HEK293 (cell line): ENCODE measurements around the gene COX11.

Experiments
- AEBP2 ChIP-seq: fragments of 450-650 bp; formaldehyde crosslinking; IDR thresholded peaks from 2 replicates; pipeline ENCODE4 v1.5.1; 2016; ENCODE audit warnings: missing biosample characterization, missing genetic modification characterization, borderline replicate concordance
- ATF2 ChIP-seq: fragments of 450-650 bp; formaldehyde crosslinking; IDR thresholded peaks from 2 replicates; pipeline ENCODE4 v1.5.1; 2016; ENCODE audit warnings: missing biosample characterization, missing genetic modification characterization, low read depth
- CTCF ChIP-seq: fragments of 450-650 bp; formaldehyde crosslinking; IDR thresholded peaks from 2 replicates; pipeline ENCODE4 v1.5.1; 2016; ENCODE audit warnings: missing biosample characterization, missing genetic modification characterization
- KLF8 ChIP-seq: fragments of 450-650 bp; formaldehyde crosslinking; IDR thresholded peaks from 2 replicates; pipeline ENCODE4 v1.5.1; 2016; ENCODE audit warnings: missing biosample characterization, missing genetic modification characterization
- KLF9 ChIP-seq: fragments of 450-650 bp; formaldehyde crosslinking; IDR thresholded peaks from 2 replicates; pipeline ENCODE4 v1.5.1; 2016; ENCODE audit warnings: missing biosample characterization, missing genetic modification characterization, low read depth
- PATZ1 ChIP-seq: fragments of 450-650 bp; formaldehyde crosslinking; IDR thresholded peaks from 2 replicates; pipeline ENCODE4 v1.5.1; 2016; ENCODE audit warnings: missing biosample characterization, missing genetic modification characterization
- PBX3 ChIP-seq: sonication (generic); formaldehyde crosslinking; IDR thresholded peaks from 2 replicates; pipeline ENCODE4 v1.8.1; 2022; ENCODE audit warnings: mild to moderate bottlenecking, moderate library complexity, missing genetic modification reagents
- PRDM1 ChIP-seq: fragments of 450-650 bp; formaldehyde crosslinking; IDR thresholded peaks from 2 replicates; pipeline ENCODE4; 2016; ENCODE audit warnings: missing biosample characterization, missing genetic modification characterization
- SP3 ChIP-seq: fragments of 450-650 bp; formaldehyde crosslinking; IDR thresholded peaks from 2 replicates; pipeline ENCODE4 v1.5.1; 2016; ENCODE audit warnings: missing biosample characterization, missing genetic modification characterization
- ZBTB8A ChIP-seq: fragments of 450-650 bp; formaldehyde crosslinking; IDR thresholded peaks from 2 replicates; pipeline ENCODE4 v1.5.1; 2016; ENCODE audit warnings: missing biosample characterization, missing genetic modification characterization
- ZFHX2 ChIP-seq: fragments of 450-650 bp; formaldehyde crosslinking; conservative IDR thresholded peaks from 2 replicates; pipeline ENCODE4 v1.5.1; 2016; ENCODE audit warnings: missing biosample characterization, missing genetic modification characterization
- ZFP3 ChIP-seq: fragments of 450-650 bp; formaldehyde crosslinking; IDR thresholded peaks from 2 replicates; pipeline ENCODE4 v1.5.1; 2016; ENCODE audit warnings: low read depth, missing biosample characterization, missing genetic modification characterization
- ZNF140 ChIP-seq: fragments of 450-650 bp; formaldehyde crosslinking; IDR thresholded peaks from 2 replicates; pipeline ENCODE4 v1.5.1; 2016; ENCODE audit warnings: missing biosample characterization, missing genetic modification characterization
- ZNF146 ChIP-seq: fragments of 450-650 bp; formaldehyde crosslinking; IDR thresholded peaks from 2 replicates; pipeline ENCODE4 v1.5.1; 2016; ENCODE audit warnings: missing biosample characterization, missing genetic modification characterization
- ZNF184 ChIP-seq: fragments of 450-650 bp; IDR thresholded peaks from 2 replicates; pipeline ENCODE4 v1.5.1; 2018; ENCODE audit warnings: missing biosample characterization, mild to moderate bottlenecking, missing genetic modification characterization
- ZNF335 ChIP-seq: fragments of 450-650 bp; formaldehyde crosslinking; conservative IDR thresholded peaks from 2 replicates; pipeline ENCODE4 v1.5.1; 2016; ENCODE audit warnings: missing biosample characterization, missing genetic modification characterization
- ZNF394 ChIP-seq: fragments of 450-650 bp; formaldehyde crosslinking; IDR thresholded peaks from 2 replicates; pipeline ENCODE4 v1.5.1; 2016; ENCODE audit warnings: missing biosample characterization, missing genetic modification characterization, mild to moderate bottlenecking, moderate library complexity, borderline replicate concordance
- ZNF404 ChIP-seq: fragments of 450-650 bp; formaldehyde crosslinking; IDR thresholded peaks from 2 replicates; pipeline ENCODE4 v1.5.1; 2017; ENCODE audit warnings: missing biosample characterization, missing genetic modification characterization
- ZNF423 ChIP-seq: fragments of 450-650 bp; formaldehyde crosslinking; IDR thresholded peaks from 2 replicates; pipeline ENCODE4 v1.5.1; 2016; ENCODE audit warnings: missing biosample characterization, missing genetic modification characterization
- ZNF449 ChIP-seq: fragments of 450-650 bp; formaldehyde crosslinking; IDR thresholded peaks from 2 replicates; pipeline ENCODE4 v1.5.1; 2017; ENCODE audit warnings: missing biosample characterization, mild to moderate bottlenecking, missing genetic modification characterization, moderate library complexity
- ZNF501 ChIP-seq: fragments of 450-650 bp; formaldehyde crosslinking; IDR thresholded peaks from 2 replicates; pipeline ENCODE4 v1.5.1; 2016; ENCODE audit warnings: missing biosample characterization, missing genetic modification characterization
- ZNF529 ChIP-seq: fragments of 450-650 bp; formaldehyde crosslinking; IDR thresholded peaks from 2 replicates; pipeline ENCODE4 v1.5.1; 2017; ENCODE audit warnings: missing genetic modification characterization, missing biosample characterization; ENCODE audit not compliant: insufficient replicate concordance
- ZNF610 ChIP-seq: fragments of 450-650 bp; formaldehyde crosslinking; IDR thresholded peaks from 2 replicates; pipeline ENCODE4 v1.5.1; 2016; ENCODE audit warnings: missing biosample characterization, missing genetic modification characterization, borderline replicate concordance
- ZNF621 ChIP-seq: fragments of 450-650 bp; formaldehyde crosslinking; IDR thresholded peaks from 2 replicates; pipeline ENCODE4 v1.5.1; 2017; ENCODE audit warnings: missing biosample characterization, missing genetic modification characterization
- ZNF629 ChIP-seq: fragments of 450-650 bp; formaldehyde crosslinking; IDR thresholded peaks from 2 replicates; pipeline ENCODE4 v1.5.1; 2017; ENCODE audit warnings: missing biosample characterization, missing genetic modification characterization
- ZNF658 ChIP-seq: fragments of 450-650 bp; formaldehyde crosslinking; IDR thresholded peaks from 2 replicates; pipeline ENCODE4; 2016; ENCODE audit warnings: missing biosample characterization, missing genetic modification characterization
- ZNF692 ChIP-seq: fragments of 450-650 bp; formaldehyde crosslinking; IDR thresholded peaks from 2 replicates; pipeline ENCODE4 v1.5.1; 2016; ENCODE audit warnings: missing biosample characterization, missing genetic modification characterization
- ZNF768 ChIP-seq: fragments of 450-650 bp; formaldehyde crosslinking; IDR thresholded peaks from 2 replicates; pipeline ENCODE4 v1.5.1; 2018; ENCODE audit warnings: missing biosample characterization, mild to moderate bottlenecking, missing genetic modification characterization
- ZNF785 ChIP-seq: fragments of 450-650 bp; formaldehyde crosslinking; IDR thresholded peaks from 2 replicates; pipeline ENCODE4 v1.5.1; 2016; ENCODE audit warnings: missing biosample characterization, missing genetic modification characterization

The COX11 gene

GRCh38 chr17:54968262-54968987 lies at the start of gene COX11, which contains the start of gene STXBP4 (continued):
- TF ChIP-seq ZNF610 (no peak), ZFHX2 (tag by site-specific recombination) (0 out of 2 replicates have a peak, but pooled peaks have one; percentile 30), KLF9 (no peak), CTCF (tag by site-specific recombination) (peak; percentile 86), ZNF140 (tag by site-specific recombination) (no peak), ZNF146 (no peak), SP3 (tag by site-specific recombination) (peak; percentile 74), ZNF692 (no peak), ZNF449 (tag by site-specific recombination) (no peak), KLF8 (tag by site-specific recombination) (peak; percentile 74), ZNF785 (no peak), ZNF768 (tag by site-specific recombination) (no peak), PBX3 (CRISPR knock-in tag) (no peak), ATF2 (tag by site-specific recombination) (no peak), ZNF629 (tag by site-specific recombination) (peak; percentile 45), ZNF335 (tag by site-specific recombination) (peak; percentile 98), ZNF501 (tag by site-specific recombination) (peak; percentile 83; the same call in 1 of the 2 replicates), ZNF658 (no peak), ZNF184 (tag by site-specific recombination) (no peak), ZNF394 (tag by site-specific recombination) (0 out of 2 replicates have a peak, but pooled peaks have one; percentile 13), ZNF423 (tag by site-specific recombination) (no peak), PATZ1 (tag by site-specific recombination) (peak; percentile 39; the same call in 1 of the 2 replicates), ZNF404 (no peak), ZFP3 (tag by site-specific recombination) (no peak), PRDM1 (tag by site-specific recombination) (no peak), ZNF621 (tag by site-specific recombination) (no peak), AEBP2 (tag by site-specific recombination) (no peak), ZBTB8A (tag by site-specific recombination) (peak; percentile 53), ZNF529 (no peak)
